SU-DHL-6 (cell line): ENCODE results near the gene CTRB1.

Experiments used
- CTCF ChIP-seq: fragments of 200-600 bp; sonication (generic); IDR thresholded peaks from one replicate; pipeline ENCODE4 v1.5.1; 2017; ENCODE audit warnings: antibody characterized with exemption, mild to moderate bottlenecking, low read length, moderate library complexity; ENCODE audit not compliant: insufficient read depth, poor library complexity, severe bottlenecking
- EZH2phosphoT487 ChIP-seq: fragments of 200-600 bp; sonication (generic), shearing (Covaris generic); conservative IDR thresholded peaks from 2 replicates; pipeline ENCODE4 v1.6.1; 2018; ENCODE audit warnings: mild to moderate bottlenecking, antibody characterized with exemption, low read length, moderate library complexity, mixed read lengths

GRCh38 chr16:75256696-75257343 is 38.0 kb downstream of the CTRB1 start:
- TF ChIP-seq CTCF (no peak), EZH2phosphoT487 (no peak)
